GM21526 (cell line): Measurements from ENCODE around the gene SF3B4.
"Not testable (repeated sequence)": the region's sequence is repeated elsewhere in the genome, so short reads cannot be mapped to it uniquely, and the experiment has no call there.

ENCODE experiments used
- ATAC-seq: cut with Tn5 transposase; IDR thresholded peaks from one replicate; pipeline ENCODE4 v1.9.1; 2021; ENCODE audit warnings: moderate library complexity; ENCODE audit not compliant: unreplicated experiment, low FRiP score

SF3B4 gene, protein sequence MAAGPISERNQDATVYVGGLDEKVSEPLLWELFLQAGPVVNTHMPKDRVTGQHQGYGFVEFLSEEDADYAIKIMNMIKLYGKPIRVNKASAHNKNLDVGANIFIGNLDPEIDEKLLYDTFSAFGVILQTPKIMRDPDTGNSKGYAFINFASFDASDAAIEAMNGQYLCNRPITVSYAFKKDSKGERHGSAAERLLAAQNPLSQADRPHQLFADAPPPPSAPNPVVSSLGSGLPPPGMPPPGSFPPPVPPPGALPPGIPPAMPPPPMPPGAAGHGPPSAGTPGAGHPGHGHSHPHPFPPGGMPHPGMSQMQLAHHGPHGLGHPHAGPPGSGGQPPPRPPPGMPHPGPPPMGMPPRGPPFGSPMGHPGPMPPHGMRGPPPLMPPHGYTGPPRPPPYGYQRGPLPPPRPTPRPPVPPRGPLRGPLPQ

DNA sequence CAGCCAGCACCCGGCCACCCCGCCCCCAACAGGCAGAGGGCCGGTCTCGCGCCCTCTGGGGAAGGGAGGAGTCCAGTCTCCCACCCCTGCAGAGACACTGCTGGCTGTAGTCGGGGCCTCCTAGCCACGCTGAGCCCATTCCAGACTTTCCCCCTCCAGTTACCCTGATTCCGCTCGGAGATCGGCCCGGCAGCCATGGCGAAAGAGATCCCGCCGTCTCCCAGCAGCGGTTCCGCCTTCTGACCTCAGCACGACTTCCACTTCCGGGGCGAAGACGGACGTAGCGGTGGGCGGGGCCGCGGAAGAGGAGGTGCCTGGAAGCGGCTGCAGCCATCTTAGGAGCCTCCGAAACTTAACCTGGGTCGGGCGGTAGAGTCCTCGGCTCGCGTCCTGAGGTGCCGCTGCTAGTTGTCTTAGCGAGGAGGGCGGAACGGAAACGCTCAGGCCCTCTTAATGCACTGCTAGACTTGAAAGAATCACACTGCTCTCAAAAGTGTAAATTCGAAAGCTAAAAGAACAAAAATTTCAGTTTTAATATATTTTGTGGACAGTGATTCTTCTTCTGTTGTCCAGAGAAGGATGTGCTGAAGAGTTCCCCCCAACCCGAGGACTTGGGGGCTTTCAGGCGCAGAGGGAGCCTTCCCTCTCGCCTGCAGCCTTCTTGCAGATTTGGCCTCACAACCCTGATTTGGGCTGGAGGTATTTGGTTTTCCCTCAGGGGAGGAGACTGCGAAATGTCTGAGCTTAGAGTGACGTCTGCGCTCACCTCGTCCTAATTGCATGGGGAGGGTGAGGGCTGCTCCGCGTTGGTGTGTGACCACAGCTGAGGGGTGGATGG is at the start of gene SF3B4:
TSS of gene SF3B4 (minus strand) at position 241 of the 838 bp plus-strand sequence. CDS start at position 197, 44 bp downstream.
- peak; percentile 76 for ATAC-seq

GRCh38 chr1:149977345-149977744 is 49.7 kb upstream of the SF3B4 start:
- ATAC-seq, result no peak

- ATAC-seq, result no peak
These were observed 44.9 kb upstream of the SF3B4 start for GRCh38 chr1:149972547-149972946.

- ATAC-seq, result no peak
These were observed 40.0 kb upstream of the SF3B4 start for GRCh38 chr1:149967646-149968045.

GRCh38 chr1:149967041-149967440 is 39.4 kb upstream of the SF3B4 start:
- ATAC-seq, result no peak

DNA sequence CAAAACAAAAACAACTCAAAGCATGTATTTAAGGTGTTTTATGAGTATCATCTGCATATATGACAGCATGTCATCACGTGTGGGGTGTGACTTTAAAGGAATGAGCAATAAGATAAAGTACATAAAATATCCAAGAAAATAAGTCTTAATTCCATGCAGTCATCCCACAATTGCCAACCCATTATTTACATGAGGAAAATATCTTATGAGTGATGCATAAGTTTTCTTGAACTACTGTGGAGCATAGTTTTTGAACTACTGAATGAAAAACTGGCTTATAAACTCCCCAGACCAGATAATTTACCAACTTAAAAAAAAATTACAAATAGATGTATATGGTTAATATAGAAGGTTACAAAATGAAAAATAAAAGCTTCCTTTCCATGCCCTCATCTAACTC is 38.8 kb upstream of the SF3B4 start:
- no peak for ATAC-seq

DNA sequence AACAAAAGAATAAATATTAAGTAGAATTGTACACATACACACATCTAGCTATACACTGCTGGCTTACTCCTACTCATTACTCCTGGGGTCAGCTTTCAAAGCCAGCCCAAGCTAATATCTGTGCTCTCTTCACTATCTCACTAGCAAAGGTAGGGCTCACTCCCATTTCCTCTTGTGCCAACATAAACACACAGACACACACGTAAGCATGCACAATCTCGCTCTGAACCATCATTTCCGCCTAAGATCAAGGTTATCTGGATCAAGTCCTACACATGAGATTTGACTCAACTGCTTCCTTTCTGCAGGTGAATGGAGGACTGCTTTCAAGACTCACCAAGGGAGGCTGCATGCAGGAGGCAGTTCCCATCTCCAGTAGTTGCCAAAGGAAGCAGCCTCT is 37.8 kb upstream of the SF3B4 start:
- ATAC-seq, result no peak

- no peak for ATAC-seq
These were observed 35.8 kb upstream of the SF3B4 start for GRCh38 chr1:149963358-149963757.

GRCh38 chr1:149962736-149963135 is 35.1 kb upstream of the SF3B4 start:
- ATAC-seq, result no peak

DNA sequence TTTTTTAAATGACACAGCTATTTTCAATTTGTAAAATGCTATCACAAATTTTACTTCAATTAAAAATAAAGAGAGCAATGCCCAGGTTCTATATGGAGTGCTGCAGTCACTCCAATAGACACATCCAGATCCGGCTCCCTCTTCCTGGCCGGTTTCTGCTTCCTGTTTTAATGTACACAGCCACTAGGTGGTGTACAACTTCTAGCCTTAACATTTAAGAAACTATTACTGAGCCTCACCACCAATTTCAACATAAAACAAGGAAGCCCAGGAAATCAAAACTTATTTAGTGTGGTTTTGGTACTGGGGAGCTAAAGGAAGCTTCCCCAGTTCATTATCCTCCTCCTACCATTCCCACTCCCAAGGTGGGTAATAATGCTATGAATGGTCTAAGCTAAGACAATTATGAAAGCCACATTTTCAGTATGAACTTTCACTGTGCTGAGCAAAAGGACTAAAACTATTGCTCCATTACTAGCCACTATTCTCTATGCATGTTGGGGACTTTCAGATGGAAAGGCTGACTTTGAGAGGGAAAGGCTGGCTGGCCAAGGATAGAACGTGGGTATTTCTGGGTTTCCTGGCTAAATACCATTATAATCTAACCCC is 34.5 kb upstream of the SF3B4 start:
- no peak for ATAC-seq

GRCh38 chr1:149957548-149957947 is 29.9 kb upstream of the SF3B4 start:
- not testable (repeated sequence) for ATAC-seq

DNA sequence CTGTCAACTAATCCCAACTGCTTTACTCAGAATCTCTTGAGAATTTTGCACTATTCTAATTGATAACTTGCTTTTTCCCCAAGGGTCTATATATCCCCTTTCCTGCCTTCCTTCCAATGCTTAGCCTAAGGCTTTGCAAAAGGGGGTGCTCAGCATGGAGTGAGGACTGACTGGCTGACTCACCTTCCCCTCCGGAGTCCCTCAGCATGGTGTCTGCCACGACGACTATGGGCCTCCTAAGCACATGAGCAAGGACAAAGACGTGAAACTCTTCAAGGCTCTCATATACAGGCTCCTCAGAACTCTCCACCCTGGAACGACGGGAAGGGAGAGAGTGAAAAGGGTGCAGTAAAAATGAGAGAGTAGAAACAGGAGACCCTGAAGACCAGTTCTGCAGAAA is 22.3 kb upstream of the SF3B4 start:
- ATAC-seq, result no peak

GRCh38 chr1:149945206-149945605 is 17.6 kb upstream of the SF3B4 start:
- ATAC-seq, result no peak

- ATAC-seq, result no peak
These were observed 15.3 kb upstream of the SF3B4 start for GRCh38 chr1:149942885-149943284.

GRCh38 chr1:149942207-149942606 is 14.6 kb upstream of the SF3B4 start:
- ATAC-seq, result no peak

DNA sequence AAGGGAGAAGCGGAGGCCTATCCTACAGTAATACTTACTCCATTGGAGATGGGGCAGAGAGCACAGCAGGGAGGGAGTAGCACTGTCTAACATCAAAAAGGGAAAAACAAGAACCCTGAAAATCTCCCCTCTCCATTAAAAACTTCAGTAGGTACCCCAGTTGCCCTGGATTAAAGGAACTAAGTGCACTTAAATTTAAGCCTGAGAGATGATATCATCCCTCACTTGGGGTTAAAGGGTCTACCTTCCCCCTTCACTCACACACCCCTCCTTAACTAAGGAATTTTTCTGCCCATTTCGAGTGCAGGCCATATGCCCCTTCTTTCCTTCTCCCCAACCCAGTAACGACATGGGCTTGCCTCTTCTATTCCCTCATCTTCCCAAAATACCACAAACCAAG is 12.8 kb upstream of the SF3B4 start:
- no peak for ATAC-seq

DNA sequence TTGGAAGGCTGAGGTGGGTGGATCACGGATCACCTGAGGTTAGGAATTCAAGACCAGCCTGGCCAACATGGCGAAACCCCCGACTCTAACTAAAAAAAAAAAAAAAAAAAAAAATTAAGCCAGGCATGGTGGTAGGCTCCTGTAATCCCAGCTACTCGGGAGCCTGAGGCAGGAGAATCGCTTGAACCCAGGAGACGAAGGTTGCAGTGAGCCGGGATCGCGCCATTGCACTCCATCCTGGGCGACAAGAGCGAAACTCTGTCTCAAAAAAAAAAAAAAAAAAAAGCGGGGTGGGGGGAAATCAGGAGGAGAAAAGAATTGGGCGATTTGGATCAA is 11.0 kb upstream of the SF3B4 start:
- not testable (repeated sequence) for ATAC-seq

DNA sequence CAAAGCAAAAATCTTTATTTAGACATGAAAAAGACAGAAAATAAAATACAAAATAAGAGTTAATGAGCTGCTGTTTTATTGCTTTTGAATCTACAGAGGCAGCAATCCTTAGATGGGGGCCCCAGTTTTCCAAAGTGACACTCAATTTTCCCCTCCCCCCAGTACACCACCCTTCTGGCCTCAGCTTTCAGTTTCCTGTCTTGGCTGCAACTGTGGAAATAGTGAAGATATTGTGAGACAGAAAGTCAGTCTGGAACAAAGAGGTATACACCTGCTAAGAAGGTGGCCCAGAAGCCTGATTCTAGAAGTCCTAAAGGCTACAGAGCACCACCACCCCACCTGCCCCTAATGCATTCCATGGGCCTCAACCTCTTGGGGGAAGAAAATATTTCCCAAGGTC is 10.2 kb upstream of the SF3B4 start:
- ATAC-seq, result no peak

DNA sequence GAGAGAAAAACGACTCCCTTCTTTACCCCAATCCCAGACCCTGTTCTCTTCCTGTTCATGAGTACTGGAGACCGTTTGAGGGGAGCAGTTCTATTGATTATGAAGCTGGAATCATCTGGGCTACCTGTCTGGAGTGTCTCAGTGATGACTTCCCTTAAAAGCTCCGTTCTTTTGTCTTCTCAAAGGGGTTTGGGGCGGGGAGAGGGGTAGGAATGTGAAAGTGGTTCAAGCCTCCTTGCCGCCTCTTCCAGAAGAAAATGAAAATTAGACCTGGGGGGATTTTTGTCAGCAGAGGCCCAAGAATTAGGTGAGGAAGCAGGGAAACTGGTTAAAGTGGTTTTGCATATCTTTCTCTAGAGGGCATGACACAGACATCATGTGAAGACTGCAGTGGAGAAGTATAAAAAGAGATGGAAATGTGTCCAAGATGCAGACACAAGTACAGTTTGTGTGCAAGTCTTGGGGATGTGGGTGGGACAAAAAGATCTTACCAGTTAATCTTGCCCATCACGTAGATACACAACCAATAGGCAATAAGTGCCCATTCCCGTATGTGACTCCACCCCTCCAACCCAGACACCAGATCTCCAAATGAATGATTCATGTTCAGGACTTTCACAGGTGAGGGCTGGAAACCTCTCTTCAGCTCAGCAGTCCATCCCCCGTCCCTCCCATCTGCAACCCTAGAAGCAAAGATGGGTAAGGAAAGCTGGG is 9.5 kb upstream of the SF3B4 start:
- ATAC-seq, result no peak

GRCh38 chr1:149936170-149936991 is 8.8 kb upstream of the SF3B4 start, which contains the start of gene MTMR11:
TSS of gene MTMR11 (minus strand) at chr1:149936879. CDS start at chr1:149936647, 232 bp downstream.
- ATAC-seq, result no peak
